NOMO-1 treated with dmso at 0.1 percent for 144 hours (cell line): Measurements from ENCODE around the gene ELL3.
"Not testable (repeated sequence)": the region's sequence is repeated elsewhere in the genome, so short reads cannot be mapped to it uniquely, and the experiment has no call there.

Experiments used
- DNase-seq: peaks from one replicate; lab custom pipeline; 2025; ENCODE audit not compliant: unreplicated experiment; lab: John Stamatoyannopoulos, UW

The ELL3 gene

DNA sequence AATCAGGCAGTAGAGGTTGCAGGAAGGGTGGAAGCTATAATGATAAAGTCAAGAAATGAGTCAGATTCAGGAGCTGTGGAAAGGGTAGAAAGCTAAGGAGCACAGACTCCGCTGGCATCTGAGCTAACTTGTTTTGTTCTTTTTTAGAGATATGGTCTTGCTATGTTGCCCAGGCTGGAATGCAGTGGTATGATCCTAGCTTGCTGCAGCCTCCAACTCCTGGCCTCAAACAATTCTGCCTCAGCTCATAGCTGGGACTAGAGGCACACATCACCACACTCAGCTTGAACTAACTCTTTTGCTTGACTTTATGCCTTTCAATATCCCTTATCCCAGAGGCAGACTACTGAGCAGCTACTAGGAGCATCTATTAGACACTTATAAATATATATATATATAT lies 50.5 kb downstream of the ELL3 start:
- not testable (repeated sequence) for DNase-seq

DNA sequence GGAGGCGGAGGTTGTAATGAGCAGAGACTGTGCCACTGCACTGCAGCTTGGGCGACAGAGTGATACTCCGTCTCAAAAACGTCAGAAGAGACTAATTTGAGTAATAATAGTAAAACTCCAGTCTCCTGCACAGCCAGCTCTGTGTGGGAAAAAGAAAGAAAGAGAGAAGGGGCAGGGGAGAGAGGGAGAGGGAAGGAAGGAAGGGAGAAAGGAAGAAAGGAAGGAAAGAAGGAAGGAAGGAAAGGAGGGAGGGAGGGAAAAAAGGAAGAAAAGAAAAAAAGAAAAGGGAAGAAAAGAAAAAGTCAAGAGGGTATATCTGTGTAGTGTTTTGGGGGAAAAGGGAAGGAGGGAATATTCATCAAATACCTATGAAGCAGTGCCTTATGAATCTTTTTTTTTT lies 53.6 kb downstream of the ELL3 start:
- DNase-seq, result no peak
